A549 (cell line): ENCODE results near the gene NGFR. TPM values are rescaled to one million over a fixed set of nuclear protein-coding genes. Genes with fewer than 3 reads are reported as not detected.

Experiments used
- ATAC-seq, 2 experiments: fragments of 200-7000 bp in 1 of 2; fragments of >200 bp in 1 of 2; cut with Nextera tagmentation in 1 of 2; cut with Tn5 transposase in 1 of 2; 3 replicates each; pipeline versions ENCODE4 v1.8.0 to v1.9.1; 2018 to 2020; ENCODE audit warnings: mild to moderate bottlenecking in 1 of 2, moderate library complexity in 1 of 2
- CTCF ChIA-PET: fragments of 300-600 bp; sonication (Branson Sonifier 250); formaldehyde crosslinking; extraction: SDS; loops from one replicate; lab custom pipeline; 2021; ENCODE audit warnings: antibody characterized with exemption, inconsistent platforms; lab: Yijun Ruan, JAX
- POLR2A ChIA-PET: fragments of 350-600 bp; formaldehyde crosslinking; extraction: SDS; loops from one replicate; lab custom pipeline; 2021; ENCODE audit warnings: antibody characterized with exemption, inconsistent platforms; lab: Yijun Ruan, JAX
- DNase-seq, 2 experiments: peaks; one replicate each; pipeline versions ENCODE4 v3.0.0 to v3.0.0-alpha.2; 2011 to 2016; ENCODE audit warnings: low read depth in 1 of 2, low spot score in 1 of 2
- FAIRE-seq: peaks from 2 replicates; lab custom pipeline; 2011; peaks lifted over from hg19 to GRCh38; lab: Jason Lieb, UNC
- H3K27ac ChIP-seq, 2 experiments: fragments of >200 bp; sonication (Bioruptor Twin); formaldehyde crosslinking; 3 replicates each; pipeline ENCODE4 v1.5.1; 2016 to 2017
- H3K4me1 ChIP-seq: fragments of >200 bp; sonication (Bioruptor Twin); formaldehyde crosslinking; 3 replicates; pipeline ENCODE4 v1.6.1; 2016
- H3K4me2 ChIP-seq: fragments of >200 bp; sonication (Bioruptor Twin); formaldehyde crosslinking; 3 replicates; pipeline ENCODE4 v1.6.1; 2016
- H3K4me3 ChIP-seq: fragments of >200 bp; sonication (Bioruptor Twin); formaldehyde crosslinking; 3 replicates; pipeline ENCODE4 v1.5.1; 2016
- H3K9me3 ChIP-seq: fragments of >200 bp; sonication (Bioruptor Twin); formaldehyde crosslinking; 3 replicates; pipeline ENCODE4 v1.6.1; 2016
- BCL3 ChIP-seq: fragments of >200 bp; sonication (Bioruptor Twin); formaldehyde crosslinking; IDR thresholded peaks from 3 replicates; pipeline ENCODE4 v1.6.1; 2016
- BHLHE40 ChIP-seq: IDR thresholded peaks from 2 replicates; pipeline ENCODE4 v1.6.1; 2012; ENCODE audit warnings: low read depth, low read length, inconsistent platforms
- EHF ChIP-seq: fragments of 250-450 bp; sonication (Bioruptor Pico); IDR thresholded peaks from 2 replicates; pipeline ENCODE4 v1.5.0; 2020; ENCODE audit warnings: mild to moderate bottlenecking
- ELK1 ChIP-seq: fragments of 150-350 bp; IDR thresholded peaks from 2 replicates; pipeline ENCODE4 v1.6.1; 2014; ENCODE audit warnings: low read depth, mild to moderate bottlenecking, low read length
- HDAC2 ChIP-seq: fragments of 200-600 bp; sonication (generic); IDR thresholded peaks from 2 replicates; pipeline ENCODE4 v1.6.1; 2016
- HEYL ChIP-seq: fragments of 250-450 bp; sonication (Bioruptor Pico); IDR thresholded peaks from 2 replicates; pipeline ENCODE4 v1.8.0; 2021; ENCODE audit warnings: mild to moderate bottlenecking, moderate library complexity
- HOXA7 ChIP-seq: fragments of 250-450 bp; sonication (Bioruptor Pico); IDR thresholded peaks from 2 replicates; pipeline ENCODE4 v1.5.0; 2020; ENCODE audit warnings: mild to moderate bottlenecking, moderate library complexity
- JUN ChIP-seq, 2 experiments: fragments of >200 bp; sonication (Bioruptor Twin); formaldehyde crosslinking; IDR thresholded peaks; 2 replicates in 1 of 2; 3 replicates in 1 of 2; pipeline ENCODE4 v1.6.1; 2016 to 2017
- KDM1A ChIP-seq: fragments of 200-600 bp; sonication (generic); IDR thresholded peaks from 2 replicates; pipeline ENCODE4 v1.6.1; 2016; ENCODE audit warnings: low read depth, mild to moderate bottlenecking
- MAFK ChIP-seq: fragments of 450-650 bp; IDR thresholded peaks from 2 replicates; pipeline ENCODE4 v1.6.1; 2014; ENCODE audit not compliant: partially characterized antibody
- MAX ChIP-seq: IDR thresholded peaks from 2 replicates; pipeline ENCODE4 v1.6.1; 2012
- NPAS2 ChIP-seq: fragments of 250-450 bp; sonication (Bioruptor Pico); IDR thresholded peaks from 2 replicates; pipeline ENCODE4 v1.8.0; 2022; ENCODE audit warnings: mild to moderate bottlenecking, moderate library complexity, borderline replicate concordance
- NR3C1 ChIP-seq: fragments of >200 bp; sonication (Bioruptor Twin); formaldehyde crosslinking; IDR thresholded peaks from 3 replicates; pipeline ENCODE4 v1.6.1; 2017
- POLR2AphosphoS2 ChIP-seq: conservative IDR thresholded peaks from 2 replicates; pipeline ENCODE4 v1.6.1; 2012; ENCODE audit warnings: low read length, improper control_type of control experiment, inconsistent platforms
- REST ChIP-seq: fragments of 200-600 bp; sonication (generic); IDR thresholded peaks from 2 replicates; pipeline ENCODE4 v1.6.1; 2016; ENCODE audit warnings: antibody characterized with exemption, mild to moderate bottlenecking, moderate library complexity
- RFX5 ChIP-seq: fragments of 450-650 bp; IDR thresholded peaks from 2 replicates; pipeline ENCODE4 v1.7.1; 2014; ENCODE audit warnings: antibody characterized with exemption, mild to moderate bottlenecking, moderate library complexity
- SMC3 ChIP-seq: fragments of >200 bp; sonication (Bioruptor Twin); formaldehyde crosslinking; IDR thresholded peaks from 3 replicates; pipeline ENCODE4 v1.6.1; 2018; ENCODE audit warnings: inconsistent platforms
- USF2 ChIP-seq: fragments of 450-650 bp; IDR thresholded peaks from 2 replicates; pipeline ENCODE4 v1.6.1; 2014; ENCODE audit warnings: antibody characterized with exemption
- WGBS: methylation state at CpG from one replicate; pipeline ENCODE4 v1.1.6; 2017; ENCODE audit errors: missing lambda C conversion rate; 5-methylcytosine and 5-hydroxymethylcytosine counted together
- polyA plus RNA-seq, 4 experiments: library from polyadenylated mRNA; depleted of rRNA in 3 of 4; stranded (reverse); fragments of >200 nt; fragmentation: RNase III in 1 of 4; extraction: RNeasy Plus Mini Kit Qiagen cat#74134 plus additional on column Dnase treatment in 1 of 4; gene quantifications; 2 replicates in 3 of 4; 3 replicates in 1 of 4; pipeline ENCODE4 v1.2.3, GENCODE V29; 2011 to 2017
- TF ChIP-seq, protein P1 (sequence below): IDR thresholded peaks from 2 replicates; pipeline ENCODE4 v1.6.1; 2012
- TF ChIP-seq, protein P2 (sequence below): fragments of 250-450 bp; sonication (Bioruptor Pico); IDR thresholded peaks from 2 replicates; pipeline ENCODE4 v1.5.0; 2020; ENCODE audit warnings: low read depth, mild to moderate bottlenecking, moderate library complexity
- TF ChIP-seq, protein P3 (sequence below): IDR thresholded peaks from 2 replicates; pipeline ENCODE4 v1.6.1; 2012; ENCODE audit warnings: low read depth, borderline replicate concordance
- TF ChIP-seq, protein P4 (sequence below): fragments of 250-450 bp; sonication (Bioruptor Pico); IDR thresholded peaks from 2 replicates; pipeline ENCODE4 v1.5.0; 2021; ENCODE audit warnings: mild to moderate bottlenecking, moderate library complexity, borderline replicate concordance

NGFR gene
- polyA plus RNA-seq, 2 of the 4 experiments (the other 2 are of a cell fraction) = 0.13 to 0.18 TPM

DNA sequence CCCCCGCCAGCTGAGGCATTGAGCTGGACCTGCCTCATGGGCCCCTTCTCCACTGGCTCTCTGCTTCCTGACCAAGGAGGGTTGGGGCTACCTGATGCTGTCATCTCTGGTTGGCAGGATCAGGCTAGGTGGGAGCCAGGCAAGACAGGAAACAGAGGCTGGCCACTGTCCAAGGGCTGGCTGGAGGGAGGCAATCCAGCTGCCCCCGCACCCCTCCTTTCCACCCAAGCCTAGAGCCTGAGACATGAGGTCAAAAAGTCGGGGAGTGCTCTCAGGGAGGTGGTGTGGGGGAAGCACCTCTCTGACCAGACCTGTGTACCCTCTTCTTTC is 14.5 kb downstream of the NGFR start:
- H3K4me1 ChIP-seq = peaks cover 13% of the 10 kb centered on the region
- ChIA-PET CTCF (interaction anchor here (0.8 to 15.6 kb wide), 8 partner anchors 11 to 142 kb away, joined by 3 to 214 read pairs (median 6); partner anchors contain the start of gene NGFR), POLR2A (no interaction called here)
- WGBS = 89% methylated on average over 3 of the region's 3 CpGs
- ATAC-seq = no peak
- FAIRE-seq = no peak
- no peak for TF ChIP-seq BHLHE40
- no peak for TF ChIP-seq JUN (IDR thresholded peaks at IDR 0.05)
- TF ChIP-seq, protein P1, sequence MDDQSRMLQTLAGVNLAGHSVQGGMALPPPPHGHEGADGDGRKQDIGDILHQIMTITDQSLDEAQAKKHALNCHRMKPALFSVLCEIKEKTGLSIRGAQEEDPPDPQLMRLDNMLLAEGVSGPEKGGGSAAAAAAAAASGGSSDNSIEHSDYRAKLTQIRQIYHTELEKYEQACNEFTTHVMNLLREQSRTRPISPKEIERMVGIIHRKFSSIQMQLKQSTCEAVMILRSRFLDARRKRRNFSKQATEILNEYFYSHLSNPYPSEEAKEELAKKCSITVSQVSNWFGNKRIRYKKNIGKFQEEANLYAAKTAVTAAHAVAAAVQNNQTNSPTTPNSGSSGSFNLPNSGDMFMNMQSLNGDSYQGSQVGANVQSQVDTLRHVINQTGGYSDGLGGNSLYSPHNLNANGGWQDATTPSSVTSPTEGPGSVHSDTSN = no peak
- TF ChIP-seq MAX = no peak
- no peak for TF ChIP-seq BCL3
- no peak for TF ChIP-seq RFX5
- no peak for TF ChIP-seq HDAC2
- DNase-seq = no peak
- no peak overlapping the region for H3K4me2 ChIP-seq
- H3K9me3 ChIP-seq = no peaks in the 10 kb centered on the region
- H3K4me3 ChIP-seq = no peak overlapping the region
- no peak overlapping the region for H3K27ac ChIP-seq

DNA sequence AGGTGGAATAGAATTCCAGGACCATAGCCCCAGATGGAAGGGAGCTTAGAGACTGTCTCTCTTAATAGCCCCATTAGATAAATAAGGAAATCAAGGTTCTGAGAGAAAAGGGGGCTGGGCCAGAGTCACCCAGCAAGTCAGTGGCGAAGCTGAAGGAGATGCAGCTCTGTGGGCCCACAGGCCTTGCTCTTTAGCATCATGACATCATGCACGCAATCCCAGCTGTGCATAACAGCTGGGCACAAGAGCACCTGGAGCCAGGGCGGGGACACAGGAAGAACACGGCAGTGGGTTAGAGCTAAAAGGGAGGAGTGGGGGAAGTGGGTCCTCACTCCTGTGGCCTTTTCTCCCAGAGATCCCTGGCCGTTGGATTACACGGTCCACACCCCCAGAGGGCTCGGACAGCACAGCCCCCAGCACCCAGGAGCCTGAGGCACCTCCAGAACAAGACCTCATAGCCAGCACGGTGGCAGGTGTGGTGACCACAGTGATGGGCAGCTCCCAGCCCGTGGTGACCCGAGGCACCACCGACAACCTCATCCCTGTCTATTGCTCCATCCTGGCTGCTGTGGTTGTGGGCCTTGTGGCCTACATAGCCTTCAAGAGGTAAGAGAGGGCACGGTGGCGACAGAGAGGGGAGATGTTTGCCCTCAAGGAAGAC is 15.1 kb downstream of the NGFR start:
- TF ChIP-seq, protein P2, sequence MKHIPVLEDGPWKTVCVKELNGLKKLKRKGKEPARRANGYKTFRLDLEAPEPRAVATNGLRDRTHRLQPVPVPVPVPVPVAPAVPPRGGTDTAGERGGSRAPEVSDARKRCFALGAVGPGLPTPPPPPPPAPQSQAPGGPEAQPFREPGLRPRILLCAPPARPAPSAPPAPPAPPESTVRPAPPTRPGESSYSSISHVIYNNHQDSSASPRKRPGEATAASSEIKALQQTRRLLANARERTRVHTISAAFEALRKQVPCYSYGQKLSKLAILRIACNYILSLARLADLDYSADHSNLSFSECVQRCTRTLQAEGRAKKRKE (CRISPR knock-in tag) = no peak
- TF ChIP-seq HEYL (CRISPR knock-in tag) (no peak), MAX (no peak), REST (no peak), USF2 (no peak), MAFK (no peak), SMC3 (no peak), POLR2AphosphoS2 (no peak), HOXA7 (CRISPR knock-in tag) (no peak), NPAS2 (CRISPR knock-in tag) (no peak), NR3C1 (no peak), RFX5 (no peak), EHF (CRISPR knock-in tag) (no peak), ELK1 (no peak), KDM1A (no peak)
- TF ChIP-seq, protein P3, sequence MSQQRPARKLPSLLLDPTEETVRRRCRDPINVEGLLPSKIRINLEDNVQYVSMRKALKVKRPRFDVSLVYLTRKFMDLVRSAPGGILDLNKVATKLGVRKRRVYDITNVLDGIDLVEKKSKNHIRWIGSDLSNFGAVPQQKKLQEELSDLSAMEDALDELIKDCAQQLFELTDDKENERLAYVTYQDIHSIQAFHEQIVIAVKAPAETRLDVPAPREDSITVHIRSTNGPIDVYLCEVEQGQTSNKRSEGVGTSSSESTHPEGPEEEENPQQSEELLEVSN = no peak
- TF ChIP-seq, protein P4, sequence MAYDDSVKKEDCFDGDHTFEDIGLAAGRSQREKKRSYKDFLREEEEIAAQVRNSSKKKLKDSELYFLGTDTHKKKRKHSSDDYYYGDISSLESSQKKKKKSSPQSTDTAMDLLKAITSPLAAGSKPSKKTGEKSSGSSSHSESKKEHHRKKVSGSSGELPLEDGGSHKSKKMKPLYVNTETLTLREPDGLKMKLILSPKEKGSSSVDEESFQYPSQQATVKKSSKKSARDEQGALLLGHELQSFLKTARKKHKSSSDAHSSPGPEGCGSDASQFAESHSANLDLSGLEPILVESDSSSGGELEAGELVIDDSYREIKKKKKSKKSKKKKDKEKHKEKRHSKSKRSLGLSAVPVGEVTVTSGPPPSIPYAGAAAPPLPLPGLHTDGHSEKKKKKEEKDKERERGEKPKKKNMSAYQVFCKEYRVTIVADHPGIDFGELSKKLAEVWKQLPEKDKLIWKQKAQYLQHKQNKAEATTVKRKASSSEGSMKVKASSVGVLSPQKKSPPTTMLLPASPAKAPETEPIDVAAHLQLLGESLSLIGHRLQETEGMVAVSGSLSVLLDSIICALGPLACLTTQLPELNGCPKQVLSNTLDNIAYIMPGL (CRISPR knock-in tag) = no peak
- Histone ChIP-seq H3K4me3 (no peak overlapping the region), H3K9me3 (no peaks in the 10 kb centered on the region), H3K4me1 (peaks cover 15% of the 10 kb centered on the region), H3K27ac (no peak overlapping the region), H3K4me2 (no peak overlapping the region)
- WGBS = 77% methylated on average over 13 of the region's 13 CpGs
- FAIRE-seq (no peak), ATAC-seq (no peak), DNase-seq (no peak)
- ChIA-PET POLR2A (no interaction called here), CTCF (interaction anchor here (0.7 to 15.6 kb wide), 9 partner anchors 10 to 219 kb away, joined by 3 to 214 read pairs (median 5); partner anchors contain the start of gene NGFR)
